Thoracic aorta (tissue), 2 donors: ENCODE measurements around the gene THEM5. TPM values are rescaled to one million over a fixed set of nuclear protein-coding genes. Genes with fewer than 3 reads are reported as not detected.

Source experiments
- ATAC-seq: fragments of 150-250 bp; one replicate; pipeline ENCODE4 v1.8.0; 2017; ENCODE audit warnings: low read depth; ENCODE audit not compliant: insufficient number of reproducible peaks, low FRiP score
- DNase-seq: peaks from one replicate; pipeline ENCODE4 v3.0.0-alpha.2; 2020; ENCODE audit warnings: low spot score
- H3K27ac ChIP-seq, 2 donors: fragments of 200-600 bp; sonication (generic); 1 replicate in 1 of 2; 2 replicates in 1 of 2; pipeline ENCODE4 v1.5.1; 2016; ENCODE audit warnings: mild to moderate bottlenecking in 2 of 2, moderate library complexity in 2 of 2
- H3K27me3 ChIP-seq: fragments of 200-600 bp; sonication (generic); replicated peaks from 2 replicates; pipeline ENCODE4 v1.6.0; 2016; ENCODE audit warnings: mild to moderate bottlenecking; ENCODE audit not compliant: insufficient read depth
- H3K36me3 ChIP-seq: fragments of 200-600 bp; sonication (generic); one replicate; pipeline ENCODE4 v1.5.1; 2016
- H3K4me1 ChIP-seq, 2 donors: fragments of 200-600 bp; sonication (generic); 1 replicate in 1 of 2; 2 replicates in 1 of 2; pipeline versions ENCODE4 v1.5.1 to v1.6.0; 2016; ENCODE audit warnings: low read depth in 2 of 2, mild to moderate bottlenecking in 1 of 2; ENCODE audit not compliant: control insufficient read depth in 1 of 2
- H3K4me3 ChIP-seq: fragments of 200-600 bp; sonication (generic); 2 replicates; pipeline ENCODE4 v1.5.1; 2016; ENCODE audit warnings: mild to moderate bottlenecking
- H3K9me3 ChIP-seq: fragments of 200-600 bp; sonication (generic); 2 replicates; pipeline ENCODE4 v1.5.1; 2016
- CTCF ChIP-seq: fragments of 200-600 bp; sonication (generic); IDR thresholded peaks from one replicate; pipeline ENCODE4 v1.5.1; 2019; ENCODE audit warnings: antibody characterized with exemption
- total RNA-seq, 2 donors: library from RNA; depleted of rRNA; stranded (reverse); fragments of >200 nt; gene quantifications; one replicate each; pipeline versions ENCODE4 v1.1.0 to v1.2.3, GENCODE V29; 2016

Gene THEM5
- total RNA-seq, 2 donors from 2014 or later = not detected

GRCh38 chr1:151893176-151893924 is 39.8 kb upstream of the THEM5 start:
- ATAC-seq = no peak

GRCh38 chr1:151892190-151892589 is 38.7 kb upstream of the THEM5 start:
- Histone ChIP-seq H3K4me3 (no peak overlapping the region), H3K9me3 (no peaks in the 10 kb centered on the region), H3K27ac (no peak overlapping the region), H3K27me3 (no peaks in the 10 kb centered on the region), H3K4me1 (no peaks in the 10 kb centered on the region), H3K36me3 (no peaks in the 10 kb centered on the region)
- DNase-seq = no peak
- TF ChIP-seq CTCF = no peak
- no peak for ATAC-seq

More at GRCh38 chr1:151893176-151893924, 39.8 kb upstream of the THEM5 start:
- DNase-seq = no peak
- TF ChIP-seq CTCF = no peak
- H3K27me3 ChIP-seq = no peaks in the 10 kb centered on the region
- no peak overlapping the region for H3K27ac ChIP-seq
- no peaks in the 10 kb centered on the region for H3K4me1 ChIP-seq
- H3K4me3 ChIP-seq = no peak overlapping the region
- no peaks in the 10 kb centered on the region for H3K36me3 ChIP-seq
- no peaks in the 10 kb centered on the region for H3K9me3 ChIP-seq

GRCh38 chr1:151891512-151891911 is 38.0 kb upstream of the THEM5 start:
- Histone ChIP-seq H3K9me3 (no peaks in the 10 kb centered on the region), H3K27ac (no peak overlapping the region), H3K4me3 (no peak overlapping the region), H3K27me3 (no peaks in the 10 kb centered on the region), H3K4me1 (no peaks in the 10 kb centered on the region), H3K36me3 (no peaks in the 10 kb centered on the region)
- no peak for ATAC-seq
- TF ChIP-seq CTCF = no peak
- DNase-seq = no peak

GRCh38 chr1:151888972-151889570 is 35.6 kb upstream of the THEM5 start:
- no peaks in the 10 kb centered on the region for H3K27me3 ChIP-seq
- H3K4me3 ChIP-seq = no peak overlapping the region
- no peak for DNase-seq
- H3K36me3 ChIP-seq = no peaks in the 10 kb centered on the region
- no peak for ATAC-seq
- no peaks in the 10 kb centered on the region for H3K9me3 ChIP-seq
- no peaks in the 10 kb centered on the region for H3K4me1 ChIP-seq
- no peak overlapping the region for H3K27ac ChIP-seq
- peak; percentile 17 for TF ChIP-seq CTCF

GRCh38 chr1:151887028-151887427 is 33.5 kb upstream of the THEM5 start:
- Histone ChIP-seq H3K9me3 (no peaks in the 10 kb centered on the region), H3K36me3 (no peaks in the 10 kb centered on the region), H3K4me3 (no peak overlapping the region), H3K27me3 (no peaks in the 10 kb centered on the region), H3K4me1 (no peaks in the 10 kb centered on the region), H3K27ac (no peak overlapping the region)
- ATAC-seq = no peak
- no peak for TF ChIP-seq CTCF
- no peak for DNase-seq
